NCI-H1930 (cell line): ENCODE measurements around the gene ZMAT5.

Experiments used
- DNase-seq, 2 experiments: peaks; one replicate each; lab custom pipeline; 2025; lab: John Stamatoyannopoulos, UW

Gene ZMAT5

GRCh38 chr22:29766632-29767170 is at the start of gene ZMAT5:
Gene ZMAT5, minus strand, starts transcription at chr22:29767007. Its CDS starts 18,463 bp downstream, at chr22:29748544.
- DNase-seq: peak; percentile 93 to 95

GRCh38 chr22:29816539-29816938 is 49.7 kb upstream of the ZMAT5 start:
- no peak for DNase-seq

- no peak for DNase-seq
Observed at GRCh38 chr22:29816128-29816527, 49.3 kb upstream of the ZMAT5 start.

GRCh38 chr22:29815580-29815979 is 48.8 kb upstream of the ZMAT5 start:
- DNase-seq: no peak

- DNase-seq: no peak
Observed at GRCh38 chr22:29814003-29814402, 47.2 kb upstream of the ZMAT5 start.

GRCh38 chr22:29813563-29813962 is 46.8 kb upstream of the ZMAT5 start:
- no peak for DNase-seq

GRCh38 chr22:29813126-29813525 is 46.3 kb upstream of the ZMAT5 start:
- DNase-seq: no peak

- no peak for DNase-seq
Observed at GRCh38 chr22:29811377-29811776, 44.6 kb upstream of the ZMAT5 start.

- no peak for DNase-seq
Observed at GRCh38 chr22:29810216-29810615, 43.4 kb upstream of the ZMAT5 start.

GRCh38 chr22:29806196-29806595 is 39.4 kb upstream of the ZMAT5 start:
- DNase-seq: no peak

- DNase-seq: no peak
Observed at GRCh38 chr22:29804985-29805384, 38.2 kb upstream of the ZMAT5 start.

- DNase-seq: no peak
Observed at GRCh38 chr22:29803190-29803589, 36.4 kb upstream of the ZMAT5 start.

- no peak for DNase-seq
Observed at GRCh38 chr22:29801796-29802195, 35.0 kb upstream of the ZMAT5 start.

- no peak for DNase-seq
Observed at GRCh38 chr22:29801153-29801552, 34.3 kb upstream of the ZMAT5 start.

GRCh38 chr22:29799217-29799680 is 32.4 kb upstream of the ZMAT5 start:
- DNase-seq: no peak

- no peak for DNase-seq
Observed at GRCh38 chr22:29798801-29799200, 32.0 kb upstream of the ZMAT5 start.

GRCh38 chr22:29798318-29798717 is 31.5 kb upstream of the ZMAT5 start:
- DNase-seq: no peak

GRCh38 chr22:29797351-29797750 is 30.5 kb upstream of the ZMAT5 start:
- no peak for DNase-seq

- DNase-seq: no peak
Observed at GRCh38 chr22:29795663-29796062, 28.9 kb upstream of the ZMAT5 start.

- no peak for DNase-seq
Observed at GRCh38 chr22:29793396-29793795, 26.6 kb upstream of the ZMAT5 start.

- DNase-seq: no peak
Observed at GRCh38 chr22:29790061-29790460, 23.3 kb upstream of the ZMAT5 start.

- DNase-seq: no peak
Observed at GRCh38 chr22:29788339-29789279, 21.8 kb upstream of the ZMAT5 start.

- DNase-seq: no peak
Observed at GRCh38 chr22:29787371-29787980, 20.7 kb upstream of the ZMAT5 start.
